ENCODE results near the gene JARID2. TPM values are rescaled to one million over a fixed set of nuclear protein-coding genes. Genes with fewer than 3 reads are reported as not detected.

JARID2 gene
- polyA plus RNA-seq, 1 donor from 2014 or later: 25.5 TPM

GRCh38 chr6:15493437-15494168 is 247.7 kb downstream of the JARID2 start:
- H3K4me2 ChIP-seq (ENCODE audit: low read length): no peak overlapping the region

DNA sequence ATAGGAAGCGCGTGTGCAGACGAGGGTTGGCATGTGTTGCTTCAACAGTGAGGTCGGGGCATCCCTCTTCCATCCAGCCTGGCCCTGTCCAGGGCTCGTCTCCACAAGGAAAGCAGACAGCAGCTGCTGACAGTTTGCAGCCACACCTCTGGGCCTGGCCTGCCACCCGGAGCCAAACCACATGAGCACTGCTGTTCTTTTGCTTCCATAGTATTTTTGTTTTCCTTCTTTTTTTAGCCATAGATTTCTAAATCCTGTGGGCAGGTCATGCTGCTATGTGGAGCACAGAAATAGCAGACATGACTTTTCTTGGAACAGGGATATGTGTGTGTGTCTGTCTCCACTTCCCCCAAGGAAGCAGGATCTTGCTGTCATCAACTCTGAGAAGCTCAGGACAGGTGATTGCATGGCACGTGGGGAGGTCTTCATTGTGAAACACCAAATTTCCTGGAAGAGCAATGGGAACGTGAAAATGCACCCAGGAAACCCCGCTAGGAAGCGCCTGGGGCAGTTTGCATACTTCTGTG is 249.6 kb downstream of the JARID2 start:
- Histone ChIP-seq H3K4me2 (ENCODE audit: low read length) (no peak overlapping the region), H4K20me1 (ENCODE audit: insufficient read depth) (no peaks in the 10 kb centered on the region), H3K36me3 (ENCODE audit: insufficient read depth, low read length) (no peaks in the 10 kb centered on the region), H3F3A (ENCODE audit: insufficient read depth, low read length, poor library complexity, severe bottlenecking) (no peaks in the 10 kb centered on the region), H3K9me2 (ENCODE audit: insufficient read depth, low read length) (no peaks in the 10 kb centered on the region), H2AFZ (ENCODE audit: low read depth, low read length) (no peak overlapping the region), H3K9me3 (ENCODE audit: low read length) (no peaks in the 10 kb centered on the region), H3K79me2 (replicated peaks; ENCODE audit: insufficient read depth, low read length) (no peaks in the 10 kb centered on the region), H3K9ac (ENCODE audit: low read length) (no peak overlapping the region), H3K27me3 (ENCODE audit: insufficient read depth, low read depth, low read length) (no peaks in the 10 kb centered on the region), H3K27ac (ENCODE audit: low read length) (no peak overlapping the region), H3K4me3 (ENCODE audit: low read length) (no peak overlapping the region)
- TF ChIP-seq EP300 (conservative IDR thresholded peaks at IDR 0.05; ENCODE audit: poor library complexity, severe bottlenecking): no peak

More at GRCh38 chr6:15493437-15494168, 247.7 kb downstream of the JARID2 start:
- Histone ChIP-seq H3K79me2 (replicated peaks; ENCODE audit: insufficient read depth, low read length) (no peaks in the 10 kb centered on the region), H3K27ac (ENCODE audit: low read length) (no peak overlapping the region), H3K9me3 (ENCODE audit: low read length) (no peaks in the 10 kb centered on the region), H2AFZ (ENCODE audit: low read depth, low read length) (no peak overlapping the region), H3F3A (ENCODE audit: insufficient read depth, low read length, poor library complexity, severe bottlenecking) (no peaks in the 10 kb centered on the region), H3K9me2 (ENCODE audit: insufficient read depth, low read length) (no peaks in the 10 kb centered on the region), H3K36me3 (ENCODE audit: insufficient read depth, low read length) (no peaks in the 10 kb centered on the region), H3K4me3 (ENCODE audit: low read length) (no peak overlapping the region), H4K20me1 (ENCODE audit: insufficient read depth) (no peaks in the 10 kb centered on the region), H3K27me3 (ENCODE audit: insufficient read depth, low read depth, low read length) (no peaks in the 10 kb centered on the region), H3K9ac (ENCODE audit: low read length) (no peak overlapping the region)
- TF ChIP-seq MXI1 (conservative IDR thresholded peaks at IDR 0.05; ENCODE audit: poor library complexity, severe bottlenecking): no peak

- no peak overlapping the region for H3K4me3 ChIP-seq (ENCODE audit: low read length)
- H3K27me3 ChIP-seq (ENCODE audit: insufficient read depth, low read depth, low read length): no peaks in the 10 kb centered on the region
- H3K9me3 ChIP-seq (ENCODE audit: low read length): no peaks in the 10 kb centered on the region
- no peaks in the 10 kb centered on the region for H3F3A ChIP-seq (ENCODE audit: insufficient read depth, low read length, poor library complexity, severe bottlenecking)
- no peaks in the 10 kb centered on the region for H4K20me1 ChIP-seq (ENCODE audit: insufficient read depth)
- no peaks in the 10 kb centered on the region for H3K36me3 ChIP-seq (ENCODE audit: insufficient read depth, low read length)
- no peak overlapping the region for H3K27ac ChIP-seq (ENCODE audit: low read length)
- TF ChIP-seq POLR2AphosphoS5 (IDR thresholded peaks at IDR 0.05) (no peak), RAD21 (conservative IDR thresholded peaks at IDR 0.05) (no peak), SMC3 (conservative IDR thresholded peaks at IDR 0.05; ENCODE audit: poor library complexity) (no peak), MXI1 (conservative IDR thresholded peaks at IDR 0.05; ENCODE audit: poor library complexity, severe bottlenecking) (no peak), EP300 (conservative IDR thresholded peaks at IDR 0.05; ENCODE audit: poor library complexity, severe bottlenecking) (no peak), TAF1 (IDR thresholded peaks at IDR 0.05; ENCODE audit: low read depth) (no peak)
- TF ChIP-seq, protein P1, sequence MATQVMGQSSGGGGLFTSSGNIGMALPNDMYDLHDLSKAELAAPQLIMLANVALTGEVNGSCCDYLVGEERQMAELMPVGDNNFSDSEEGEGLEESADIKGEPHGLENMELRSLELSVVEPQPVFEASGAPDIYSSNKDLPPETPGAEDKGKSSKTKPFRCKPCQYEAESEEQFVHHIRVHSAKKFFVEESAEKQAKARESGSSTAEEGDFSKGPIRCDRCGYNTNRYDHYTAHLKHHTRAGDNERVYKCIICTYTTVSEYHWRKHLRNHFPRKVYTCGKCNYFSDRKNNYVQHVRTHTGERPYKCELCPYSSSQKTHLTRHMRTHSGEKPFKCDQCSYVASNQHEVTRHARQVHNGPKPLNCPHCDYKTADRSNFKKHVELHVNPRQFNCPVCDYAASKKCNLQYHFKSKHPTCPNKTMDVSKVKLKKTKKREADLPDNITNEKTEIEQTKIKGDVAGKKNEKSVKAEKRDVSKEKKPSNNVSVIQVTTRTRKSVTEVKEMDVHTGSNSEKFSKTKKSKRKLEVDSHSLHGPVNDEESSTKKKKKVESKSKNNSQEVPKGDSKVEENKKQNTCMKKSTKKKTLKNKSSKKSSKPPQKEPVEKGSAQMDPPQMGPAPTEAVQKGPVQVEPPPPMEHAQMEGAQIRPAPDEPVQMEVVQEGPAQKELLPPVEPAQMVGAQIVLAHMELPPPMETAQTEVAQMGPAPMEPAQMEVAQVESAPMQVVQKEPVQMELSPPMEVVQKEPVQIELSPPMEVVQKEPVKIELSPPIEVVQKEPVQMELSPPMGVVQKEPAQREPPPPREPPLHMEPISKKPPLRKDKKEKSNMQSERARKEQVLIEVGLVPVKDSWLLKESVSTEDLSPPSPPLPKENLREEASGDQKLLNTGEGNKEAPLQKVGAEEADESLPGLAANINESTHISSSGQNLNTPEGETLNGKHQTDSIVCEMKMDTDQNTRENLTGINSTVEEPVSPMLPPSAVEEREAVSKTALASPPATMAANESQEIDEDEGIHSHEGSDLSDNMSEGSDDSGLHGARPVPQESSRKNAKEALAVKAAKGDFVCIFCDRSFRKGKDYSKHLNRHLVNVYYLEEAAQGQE (IDR thresholded peaks at IDR 0.05; ENCODE audit: borderline replicate concordance): no peak
- H3K9me2 ChIP-seq (ENCODE audit: insufficient read depth, low read length): no peaks in the 10 kb centered on the region
- H3K9ac ChIP-seq (ENCODE audit: low read length): no peak overlapping the region
- no peaks in the 10 kb centered on the region for H3K79me2 ChIP-seq (replicated peaks; ENCODE audit: insufficient read depth, low read length)
- no peak overlapping the region for H2AFZ ChIP-seq (ENCODE audit: low read depth, low read length)
- no peak overlapping the region for H3K4me2 ChIP-seq (ENCODE audit: low read length)
These were observed 250.7 kb downstream of the JARID2 start for GRCh38 chr6:15496345-15497131.
